DMS153 (cell line): ENCODE measurements around the gene NLGN3.
A peak's percentile ranks its signal among the peaks of the same experiment; 100 is the strongest.
"Not testable (repeated sequence)": the region's sequence is repeated elsewhere in the genome, so short reads cannot be mapped to it uniquely, and the experiment has no call there.

Source experiments
- DNase-seq: peaks from one replicate; lab custom pipeline; 2025; lab: John Stamatoyannopoulos, UW

The NLGN3 gene

DNA sequence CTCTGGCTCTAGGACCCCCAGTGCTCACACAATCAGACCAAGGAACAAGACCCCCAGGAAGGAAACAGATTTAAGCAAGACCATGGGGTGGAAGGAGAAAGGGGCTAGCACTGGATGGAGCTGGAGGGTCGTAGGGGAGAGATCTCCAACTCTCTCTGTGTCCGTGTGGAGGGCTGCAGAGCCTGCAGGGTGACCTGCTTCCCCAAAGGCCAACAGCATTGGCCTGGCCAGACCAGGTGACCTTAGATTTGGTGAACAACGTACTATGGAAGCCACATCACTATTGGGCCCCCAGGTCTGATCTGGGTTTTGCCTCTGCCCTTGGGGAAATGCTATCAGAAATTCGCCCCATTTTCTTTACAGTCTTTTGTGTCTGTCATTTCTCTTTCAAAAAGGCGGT, 26.0 kb downstream of the NLGN3 start:
- no peak for DNase-seq

- DNase-seq = no peak
Measured at GRCh38 chrX:71171110-71171801, 26.6 kb downstream of the NLGN3 start.

DNA sequence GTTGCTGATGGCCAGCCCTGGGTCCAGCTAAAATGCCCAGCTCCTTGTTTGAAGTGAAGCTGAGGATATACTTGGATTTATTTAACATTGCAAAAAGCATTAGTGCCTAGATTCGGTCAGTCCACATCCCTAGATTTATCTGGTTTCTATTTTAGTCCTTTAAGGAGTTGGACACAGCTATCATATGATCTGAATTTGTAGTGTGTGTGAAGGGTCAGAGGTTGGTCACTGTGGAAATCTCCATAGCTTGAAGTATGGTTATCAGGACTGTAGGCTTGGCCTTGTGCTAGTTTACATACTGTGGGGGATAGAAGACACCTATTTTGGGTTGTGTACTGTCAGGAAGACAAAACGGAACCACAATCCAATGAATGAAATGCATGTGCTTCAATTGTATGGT, 28.8 kb downstream of the NLGN3 start:
- DNase-seq = no peak

GRCh38 chrX:71174795-71175194, 30.2 kb downstream of the NLGN3 start:
- DNase-seq = no peak

- no peak for DNase-seq
Measured at GRCh38 chrX:71175531-71175930, 30.9 kb downstream of the NLGN3 start.

DNA sequence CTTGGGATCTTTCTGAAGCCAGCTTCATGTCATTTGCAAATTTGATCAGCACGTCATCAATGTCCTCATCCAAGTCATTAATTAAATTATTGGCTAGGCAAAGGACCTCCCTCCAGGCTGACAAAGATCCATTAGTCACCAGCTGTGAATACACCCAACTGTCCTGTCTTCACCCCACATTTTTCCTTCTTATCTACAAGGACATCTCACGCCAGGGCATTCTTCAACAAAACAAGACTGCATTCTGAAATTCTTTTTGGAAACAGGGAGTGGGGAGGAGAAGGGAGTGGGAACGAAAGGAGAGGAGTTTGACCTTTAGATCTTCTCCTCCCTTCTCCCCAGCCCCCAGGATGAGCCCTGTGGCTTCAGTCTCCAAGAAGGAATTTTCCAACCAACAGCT, 32.7 kb downstream of the NLGN3 start:
- DNase-seq = no peak

- peak; percentile 8 for DNase-seq
Measured at GRCh38 chrX:71178908-71179307, 34.3 kb downstream of the NLGN3 start.

DNA sequence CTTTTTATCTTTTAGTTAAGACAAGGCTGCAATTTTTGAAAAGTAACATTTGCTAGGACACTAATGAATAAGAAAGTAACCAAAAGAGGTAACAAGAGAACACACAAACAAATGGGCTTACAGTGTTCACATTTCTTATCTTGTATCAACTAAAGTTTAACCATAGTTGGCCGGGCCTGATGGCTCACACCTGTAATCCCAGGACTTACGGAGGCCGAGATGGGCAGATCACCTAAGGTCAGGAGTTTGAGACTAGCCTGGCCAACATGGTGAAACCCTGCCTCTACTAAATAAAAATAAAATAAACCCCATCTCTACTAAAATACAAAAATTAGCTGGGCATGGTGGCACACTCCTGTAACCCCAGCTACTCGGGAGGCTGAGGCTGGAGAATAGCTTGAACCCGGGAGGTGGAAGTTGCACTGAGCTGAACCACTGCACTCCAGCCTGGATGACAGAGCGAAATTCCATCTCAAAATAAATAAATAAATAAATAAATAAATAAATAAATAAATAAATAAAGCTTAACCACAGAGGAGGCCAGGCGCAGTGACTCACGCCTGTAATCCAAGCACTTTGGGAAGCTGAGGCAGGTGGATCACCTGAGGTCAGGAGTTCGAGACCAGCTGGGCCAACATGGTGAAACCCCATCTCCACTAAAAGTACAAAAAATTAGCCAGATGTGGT, 36.1 kb downstream of the NLGN3 start:
- DNase-seq = not testable (repeated sequence)

- DNase-seq = no peak
Measured at GRCh38 chrX:71181558-71181909, 36.9 kb downstream of the NLGN3 start.

GRCh38 chrX:71181910-71182799, 37.5 kb downstream of the NLGN3 start:
- DNase-seq = peak; percentile 95

DNA sequence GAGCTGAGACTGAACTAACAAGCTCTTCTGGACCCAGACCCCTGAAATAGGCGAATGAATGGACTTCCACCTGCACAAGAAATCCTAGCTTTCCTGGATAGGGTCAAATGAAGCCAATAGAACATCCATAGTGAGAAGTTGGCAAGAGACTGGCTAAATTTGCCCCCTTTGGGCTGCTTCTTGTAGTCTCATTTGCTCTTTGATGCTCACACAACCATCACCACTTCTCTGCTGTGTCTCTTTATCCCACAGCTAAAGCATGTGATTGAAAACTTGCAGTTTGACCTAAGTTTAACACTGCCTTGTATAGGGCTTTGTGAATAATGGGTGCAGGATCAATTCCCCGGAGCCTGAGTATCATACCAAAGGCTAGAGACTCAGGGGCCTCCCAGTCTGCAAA, 38.2 kb downstream of the NLGN3 start:
- DNase-seq = no peak

- DNase-seq = no peak
Measured at GRCh38 chrX:71183341-71183740, 38.7 kb downstream of the NLGN3 start.

GRCh38 chrX:71184092-71184491, 39.5 kb downstream of the NLGN3 start:
- DNase-seq = no peak

DNA sequence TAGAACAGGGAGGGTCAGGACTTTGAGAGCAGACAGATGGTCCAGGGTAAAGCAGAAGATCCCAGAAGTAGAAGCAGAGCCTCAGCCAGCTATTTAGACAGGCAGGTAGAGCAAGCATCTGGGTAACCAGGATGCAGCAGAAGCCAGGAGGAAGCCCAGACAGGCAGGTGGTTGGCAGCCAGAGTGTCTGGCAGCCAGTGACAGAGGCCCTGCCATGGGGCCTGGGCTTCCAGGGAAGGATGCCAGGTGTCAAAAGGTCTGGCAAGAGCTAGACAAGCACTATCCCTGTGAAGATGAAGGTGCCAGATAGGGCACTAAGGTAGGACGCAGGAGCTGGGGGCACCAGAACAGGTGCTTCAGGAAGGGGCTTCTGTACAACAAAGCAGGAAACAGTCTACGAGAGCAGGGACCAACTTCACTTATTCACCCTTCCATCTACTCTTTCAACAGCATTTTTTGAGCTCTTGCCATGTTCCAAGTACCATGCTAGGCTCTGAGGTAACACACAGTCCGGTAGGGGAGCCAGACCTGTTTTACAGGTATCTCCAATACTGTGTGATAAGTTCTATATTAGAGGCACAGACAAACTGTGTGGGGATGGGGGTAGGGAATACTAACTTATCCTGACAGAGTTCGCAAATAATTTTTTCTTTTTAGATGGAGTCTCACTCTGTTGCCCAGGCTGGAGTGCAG, 40.3 kb downstream of the NLGN3 start:
- peak; percentile 43 for DNase-seq

DNA sequence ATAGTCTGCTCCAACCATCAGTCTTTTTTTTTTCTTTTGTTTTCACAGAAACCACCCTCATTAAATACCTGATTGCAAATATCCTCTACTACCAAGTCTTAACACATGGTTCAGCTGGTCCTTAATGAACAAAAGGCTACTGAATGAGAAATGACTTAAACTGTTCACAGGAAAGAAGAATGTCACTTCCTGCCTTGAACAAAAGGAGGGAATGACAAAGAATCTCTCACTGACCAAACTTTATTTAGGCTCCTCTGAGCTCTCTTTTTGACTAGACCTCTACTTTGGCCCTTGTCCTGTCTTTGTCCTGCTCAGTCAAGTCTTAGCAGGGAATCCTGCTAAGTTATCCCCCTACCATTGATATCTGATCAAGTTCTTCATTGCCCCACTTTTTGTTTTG, 46.6 kb downstream of the NLGN3 start:
- no peak for DNase-seq

DNA sequence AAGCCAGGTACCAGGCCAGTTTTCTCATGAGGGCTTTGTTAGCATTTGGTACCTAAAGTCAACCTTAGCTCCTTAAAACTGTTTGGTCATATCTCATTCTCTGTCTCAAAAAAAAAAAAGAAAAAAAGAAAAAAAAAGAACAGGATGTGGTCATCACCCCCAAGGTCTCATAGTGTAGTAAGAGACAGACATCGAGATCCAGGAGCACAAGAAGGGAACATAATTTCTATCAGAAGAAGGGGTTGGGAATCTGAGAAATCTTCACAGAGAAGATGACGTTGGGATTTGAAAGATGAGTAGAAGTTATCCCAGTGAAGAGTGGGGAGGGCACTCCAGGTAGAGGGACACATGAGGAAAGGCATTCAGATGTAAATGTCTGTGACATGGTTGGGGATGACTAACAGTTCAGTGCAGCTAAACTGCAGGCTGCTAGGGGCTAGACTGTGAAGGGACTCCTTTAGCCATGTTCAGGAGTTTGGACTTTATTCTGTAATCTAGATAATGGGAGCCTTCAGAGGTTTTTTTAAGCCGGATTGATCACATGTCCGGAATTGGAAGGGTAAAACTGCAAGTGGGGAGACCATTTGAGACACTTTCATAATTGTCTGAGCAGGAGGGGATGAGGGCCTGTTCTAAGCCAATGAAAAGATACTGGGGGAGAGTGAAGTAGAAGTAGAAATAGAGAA, 51.5 kb downstream of the NLGN3 start:
- DNase-seq = no peak

DNA sequence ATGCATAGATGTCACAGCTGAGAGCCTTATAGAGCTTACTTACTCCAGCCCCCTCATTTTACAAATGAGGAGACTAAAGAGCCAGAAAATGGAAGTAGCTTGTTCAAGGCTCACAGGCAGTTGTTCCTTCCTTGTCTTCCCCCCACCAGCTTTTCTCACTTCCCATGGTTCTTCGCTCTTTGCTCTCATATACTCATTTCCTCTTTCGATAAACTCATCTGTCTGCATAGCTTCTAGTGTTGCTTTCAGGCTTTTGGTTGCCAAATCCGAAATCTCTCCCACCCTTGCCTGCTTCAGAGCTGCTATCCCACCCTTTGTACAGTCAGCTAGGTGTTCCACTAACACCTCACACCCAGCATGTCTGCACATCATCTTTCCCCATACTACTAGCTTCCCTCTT, 53.4 kb downstream of the NLGN3 start:
- no peak for DNase-seq

DNA sequence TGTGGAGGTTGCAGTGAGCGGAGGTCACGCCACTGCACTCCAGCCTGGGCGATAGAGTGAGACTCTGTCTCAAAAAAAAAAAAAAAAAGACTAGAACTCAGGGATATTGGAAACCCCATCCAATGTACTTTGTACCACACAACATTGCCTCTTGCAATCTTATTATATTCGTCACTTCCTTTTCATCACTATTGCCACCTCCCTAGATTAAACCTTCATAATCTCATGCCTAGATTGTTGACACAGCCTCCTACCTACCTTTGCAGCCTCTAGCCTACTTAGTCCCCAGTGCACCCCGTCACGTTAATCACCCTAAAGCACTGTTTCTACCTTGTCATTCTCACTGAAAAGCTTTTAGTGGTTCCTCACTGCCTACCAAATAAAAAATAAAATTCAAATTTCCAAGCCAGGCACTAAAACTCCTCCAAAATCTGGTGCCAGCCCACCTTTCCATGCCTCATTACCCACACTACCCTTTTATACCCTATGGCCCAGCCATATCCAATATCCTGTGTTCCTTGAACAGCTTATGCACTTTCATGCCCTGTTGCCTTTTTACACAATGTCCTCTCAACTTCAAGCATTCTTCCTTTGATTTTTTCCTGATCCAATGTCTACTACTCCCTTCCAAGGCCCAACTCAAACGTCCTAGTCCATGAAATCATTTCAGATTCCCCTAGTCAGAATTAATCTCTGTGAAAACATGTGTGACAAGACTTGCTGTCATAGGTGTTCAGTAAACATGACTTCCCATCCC, 54.8 kb downstream of the NLGN3 start:
- no peak for DNase-seq

DNA sequence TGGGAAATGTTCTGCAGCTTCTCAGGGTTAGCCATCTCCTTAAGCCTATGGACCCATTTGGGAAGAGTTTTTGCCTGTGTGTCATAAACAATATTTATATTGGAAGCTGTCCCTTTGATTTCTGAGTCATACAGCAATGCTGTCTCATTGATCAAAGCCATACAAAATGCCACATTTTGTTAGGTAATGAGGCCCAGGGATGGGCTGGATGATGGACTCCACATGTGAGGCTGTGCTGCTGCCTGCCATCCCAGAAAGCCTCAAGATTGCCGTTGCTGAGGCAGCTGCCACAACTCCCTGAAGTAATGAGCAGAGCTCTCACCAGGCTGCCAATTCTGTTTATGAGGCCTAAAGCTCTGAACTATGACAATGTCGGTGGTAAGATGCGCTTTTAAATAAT, 66.2 kb downstream of the NLGN3 start:
- no peak for DNase-seq

DNA sequence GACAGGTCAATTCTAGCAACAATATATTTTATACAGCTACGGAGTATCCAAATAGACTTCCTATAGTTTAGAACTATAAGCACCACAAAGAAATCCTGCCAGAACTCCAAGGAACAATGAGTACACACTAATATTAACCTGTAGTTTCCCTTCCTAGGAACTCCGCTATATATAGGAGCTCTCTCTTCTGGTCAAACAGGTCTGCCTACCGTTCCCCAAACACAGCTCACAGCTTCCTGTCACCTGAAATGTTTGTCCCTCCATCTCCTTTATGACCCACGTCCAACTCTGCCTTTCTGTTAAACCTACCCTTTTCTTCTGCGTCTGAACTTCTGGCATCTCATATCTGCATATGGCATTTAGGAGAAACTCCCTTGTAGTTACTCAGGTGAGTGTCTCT, 67.9 kb downstream of the NLGN3 start:
- DNase-seq = peak; percentile 8

GRCh38 chrX:71214152-71214551, 69.5 kb downstream of the NLGN3 start:
- DNase-seq = no peak
